ENCODE measurements around the gene FFAR1.

- TF ChIP-seq CTCF (conservative IDR thresholded peaks at IDR 0.05) (no peak), ZFX (IDR thresholded peaks at IDR 0.05) (no peak)
Measured at GRCh38 chr19:35303357-35303915, 44.3 kb upstream of the FFAR1 start.

Data from C4-2B (cell line).